Thyroid gland (tissue), 4 donors: Measurements from ENCODE around the gene COL23A1.

Experiments used
- CTCF ChIP-seq, 6 experiments: fragments of 200-600 bp in 3 of 6; fragments of 450-650 bp in 3 of 6; sonication (generic) in 3 of 6; IDR thresholded peaks; one replicate each; pipeline ENCODE4 v1.5.1; 2016 to 2019; ENCODE audit warnings: antibody characterized with exemption in 6 of 6, mild to moderate bottlenecking in 2 of 6, inconsistent platforms in 1 of 6, moderate library complexity in 1 of 6
- POLR2A ChIP-seq, 2 donors: fragments of 450-650 bp; IDR thresholded peaks; one replicate each; pipeline ENCODE4 v1.6.1; 2017; ENCODE audit warnings: antibody characterized with exemption in 2 of 2, mild to moderate bottlenecking in 2 of 2, moderate library complexity in 1 of 2

GRCh38 chr5:178340187-178340586 is 250.0 kb downstream of the COL23A1 start:
- TF ChIP-seq CTCF (IDR thresholded peaks at IDR 0.05) (no peak), POLR2A (IDR thresholded peaks at IDR 0.05) (no peak)
